ENCODE data around the gene SLC30A3. TPM values are rescaled to one million over a fixed set of nuclear protein-coding genes. Genes with fewer than 3 reads are reported as not detected.

SLC30A3 gene
- total and polyA plus RNA-seq, 2 of the 13 experiments (the other 11 are each of a cell fraction or from before 2014, with no cell fraction given): 0.38 to 0.79 TPM

DNA sequence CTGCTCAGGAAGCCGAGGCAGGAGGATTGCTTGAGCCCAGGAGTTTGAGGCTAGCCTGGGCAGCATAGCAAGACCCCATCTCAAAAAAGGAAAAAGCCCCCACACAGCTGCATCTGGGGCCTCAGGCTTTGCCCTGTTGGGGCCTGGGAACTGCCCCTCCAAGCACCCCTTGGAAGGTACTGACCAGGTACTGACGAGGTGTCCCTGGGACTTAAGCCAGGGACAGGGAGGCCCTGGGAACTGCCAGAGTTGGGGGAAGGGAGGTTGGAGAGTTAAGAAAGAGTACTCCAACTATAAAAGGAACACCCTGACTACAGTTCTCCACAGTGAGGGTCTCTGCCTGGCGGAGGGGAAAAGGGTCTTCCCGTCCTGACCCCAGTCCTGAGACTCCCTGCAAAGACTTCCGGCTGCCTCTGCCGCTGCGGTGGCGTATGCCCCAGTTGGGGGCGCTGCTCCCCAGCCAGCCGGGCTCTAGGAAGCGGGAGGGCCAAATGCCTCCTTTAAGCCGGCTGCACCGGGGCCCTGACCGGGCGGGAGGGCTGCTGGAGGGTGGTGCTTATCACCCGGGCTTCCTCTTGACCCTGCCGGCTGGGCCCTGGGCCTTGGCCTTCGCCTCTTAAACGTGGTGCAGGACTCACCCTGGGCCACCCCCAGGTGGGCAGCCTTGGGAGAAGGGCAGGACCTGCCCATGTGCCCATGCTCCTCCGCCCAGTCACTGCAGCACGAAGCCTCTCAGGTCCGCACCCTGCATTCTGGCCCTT is 12.8 kb downstream of the SLC30A3 start (continued):
- TF ChIP-seq, protein P1, sequence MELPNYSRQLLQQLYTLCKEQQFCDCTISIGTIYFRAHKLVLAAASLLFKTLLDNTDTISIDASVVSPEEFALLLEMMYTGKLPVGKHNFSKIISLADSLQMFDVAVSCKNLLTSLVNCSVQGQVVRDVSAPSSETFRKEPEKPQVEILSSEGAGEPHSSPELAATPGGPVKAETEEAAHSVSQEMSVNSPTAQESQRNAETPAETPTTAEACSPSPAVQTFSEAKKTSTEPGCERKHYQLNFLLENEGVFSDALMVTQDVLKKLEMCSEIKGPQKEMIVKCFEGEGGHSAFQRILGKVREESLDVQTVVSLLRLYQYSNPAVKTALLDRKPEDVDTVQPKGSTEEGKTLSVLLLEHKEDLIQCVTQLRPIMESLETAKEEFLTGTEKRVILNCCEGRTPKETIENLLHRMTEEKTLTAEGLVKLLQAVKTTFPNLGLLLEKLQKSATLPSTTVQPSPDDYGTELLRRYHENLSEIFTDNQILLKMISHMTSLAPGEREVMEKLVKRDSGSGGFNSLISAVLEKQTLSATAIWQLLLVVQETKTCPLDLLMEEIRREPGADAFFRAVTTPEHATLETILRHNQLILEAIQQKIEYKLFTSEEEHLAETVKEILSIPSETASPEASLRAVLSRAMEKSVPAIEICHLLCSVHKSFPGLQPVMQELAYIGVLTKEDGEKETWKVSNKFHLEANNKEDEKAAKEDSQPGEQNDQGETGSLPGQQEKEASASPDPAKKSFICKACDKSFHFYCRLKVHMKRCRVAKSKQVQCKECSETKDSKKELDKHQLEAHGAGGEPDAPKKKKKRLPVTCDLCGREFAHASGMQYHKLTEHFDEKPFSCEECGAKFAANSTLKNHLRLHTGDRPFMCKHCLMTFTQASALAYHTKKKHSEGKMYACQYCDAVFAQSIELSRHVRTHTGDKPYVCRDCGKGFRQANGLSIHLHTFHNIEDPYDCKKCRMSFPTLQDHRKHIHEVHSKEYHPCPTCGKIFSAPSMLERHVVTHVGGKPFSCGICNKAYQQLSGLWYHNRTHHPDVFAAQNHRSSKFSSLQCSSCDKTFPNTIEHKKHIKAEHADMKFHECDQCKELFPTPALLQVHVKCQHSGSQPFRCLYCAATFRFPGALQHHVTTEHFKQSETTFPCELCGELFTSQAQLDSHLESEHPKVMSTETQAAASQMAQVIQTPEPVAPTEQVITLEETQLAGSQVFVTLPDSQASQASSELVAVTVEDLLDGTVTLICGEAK (IDR thresholded peaks at IDR 0.05): no peak
- TF ChIP-seq, protein P1 (CRISPR knock-in tag; IDR thresholded peaks at IDR 0.05): peak; percentile 66; the same call in 1 of the 2 replicates
- TF ChIP-seq MAFK (conservative IDR thresholded peaks at IDR 0.05 in 1 of 2, IDR thresholded peaks at IDR 0.05 in 1 of 2; ENCODE audit: low read length in 2 of 2): no peak
- TF ChIP-seq ERF (CRISPR knock-in tag; IDR thresholded peaks at IDR 0.05): peak; percentile 66; the same call in 1 of the 2 replicates
- TF ChIP-seq ZBTB21 (CRISPR knock-in tag; IDR thresholded peaks at IDR 0.05): no peak
- no peak for TF ChIP-seq ZNF260 (CRISPR knock-in tag; IDR thresholded peaks at IDR 0.05; ENCODE audit: borderline replicate concordance, low read depth)
- peak; percentile 69 for TF ChIP-seq SAP130 (CRISPR knock-in tag; IDR thresholded peaks at IDR 0.05; ENCODE audit: low read depth)
- TF ChIP-seq RBFOX2 (IDR thresholded peaks at IDR 0.05; ENCODE audit: low read depth, low read length): 0 out of 2 replicates have a peak, but pooled peaks have one; percentile 38
- no peak for TF ChIP-seq ZNF30 (CRISPR knock-in tag; IDR thresholded peaks at IDR 0.05)
- TF ChIP-seq HNF4A (CRISPR knock-in tag; IDR thresholded peaks at IDR 0.05): no peak
- peak; percentile 41; the same call in 1 of the 2 replicates for TF ChIP-seq IRF2 (CRISPR knock-in tag; IDR thresholded peaks at IDR 0.05)
- TF ChIP-seq, protein P2, sequence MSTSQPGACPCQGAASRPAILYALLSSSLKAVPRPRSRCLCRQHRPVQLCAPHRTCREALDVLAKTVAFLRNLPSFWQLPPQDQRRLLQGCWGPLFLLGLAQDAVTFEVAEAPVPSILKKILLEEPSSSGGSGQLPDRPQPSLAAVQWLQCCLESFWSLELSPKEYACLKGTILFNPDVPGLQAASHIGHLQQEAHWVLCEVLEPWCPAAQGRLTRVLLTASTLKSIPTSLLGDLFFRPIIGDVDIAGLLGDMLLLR (CRISPR knock-in tag; IDR thresholded peaks at IDR 0.05): peak; percentile 42; the same call in 1 of the 2 replicates
- TF ChIP-seq RXRB (CRISPR knock-in tag; IDR thresholded peaks at IDR 0.05; ENCODE audit: borderline replicate concordance): peak; percentile 63; the same call in 1 of the 2 replicates
- peak; percentile 79; the same call in 1 of the 2 replicates for TF ChIP-seq MAZ (IDR thresholded peaks at IDR 0.05; ENCODE audit: borderline replicate concordance, low read depth, low read length)
- peak; percentile 71 for TF ChIP-seq MAZ (CRISPR knock-in tag; IDR thresholded peaks at IDR 0.05; ENCODE audit: low read depth)
- no peak for TF ChIP-seq CEBPB (IDR thresholded peaks at IDR 0.05; ENCODE audit: borderline replicate concordance, low read depth, low read length)
- TF ChIP-seq NAIF1 (CRISPR knock-in tag; IDR thresholded peaks at IDR 0.05; ENCODE audit: borderline replicate concordance): 0 out of 2 replicates have a peak, but pooled peaks have one; percentile 40
- TF ChIP-seq ZSCAN25 (CRISPR knock-in tag; IDR thresholded peaks at IDR 0.05): peak; percentile 51
- no peak for TF ChIP-seq ISX (CRISPR knock-in tag; conservative IDR thresholded peaks at IDR 0.05)
- TF ChIP-seq GATAD1 (CRISPR knock-in tag; IDR thresholded peaks at IDR 0.05): peak; percentile 50
- TF ChIP-seq, protein P3, sequence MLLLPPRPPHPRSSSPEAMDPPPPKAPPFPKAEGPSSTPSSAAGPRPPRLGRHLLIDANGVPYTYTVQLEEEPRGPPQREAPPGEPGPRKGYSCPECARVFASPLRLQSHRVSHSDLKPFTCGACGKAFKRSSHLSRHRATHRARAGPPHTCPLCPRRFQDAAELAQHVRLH (CRISPR knock-in tag; IDR thresholded peaks at IDR 0.05; ENCODE audit: borderline replicate concordance, low read depth): peak; percentile 71; the same call in 1 of the 2 replicates
